CD4-positive, alpha-beta T cell treated with Interleukin-10 for 1 hour (primary cell): ENCODE measurements around the gene C11orf91.
"Not testable (repeated sequence)": the region's sequence is repeated elsewhere in the genome, so short reads cannot be mapped to it uniquely, and the experiment has no call there.

ENCODE experiments used
- DNase-seq: peaks from one replicate; pipeline ENCODE4 v3.0.0-alpha.2; 2020

Gene C11orf91

DNA sequence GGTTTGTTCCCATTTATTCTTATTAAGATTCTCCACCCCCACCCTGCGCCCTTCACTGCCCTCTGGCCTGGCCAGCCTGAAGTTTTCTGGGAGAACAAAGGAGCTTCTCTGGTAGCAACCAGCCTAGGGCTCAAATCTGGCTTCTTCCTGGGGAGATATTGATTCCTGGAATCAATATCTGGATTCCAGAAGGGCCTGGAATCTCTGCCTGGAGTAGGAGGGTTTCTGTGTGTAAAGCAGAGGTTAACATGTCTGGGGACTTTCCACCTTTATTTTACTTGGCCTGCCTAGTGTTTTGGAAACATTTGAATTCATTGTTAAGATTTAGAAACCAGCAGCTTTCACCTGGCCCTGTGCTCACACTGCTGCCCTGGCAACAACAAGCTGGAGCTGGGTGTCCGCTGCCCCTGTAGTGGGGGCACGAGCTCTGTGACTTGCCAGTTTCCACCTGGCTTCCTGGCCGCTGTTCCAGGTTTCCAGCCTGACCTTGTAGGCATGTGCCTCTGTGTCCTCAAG, 5.5 kb downstream of the C11orf91 start:
- no peak for DNase-seq

DNA sequence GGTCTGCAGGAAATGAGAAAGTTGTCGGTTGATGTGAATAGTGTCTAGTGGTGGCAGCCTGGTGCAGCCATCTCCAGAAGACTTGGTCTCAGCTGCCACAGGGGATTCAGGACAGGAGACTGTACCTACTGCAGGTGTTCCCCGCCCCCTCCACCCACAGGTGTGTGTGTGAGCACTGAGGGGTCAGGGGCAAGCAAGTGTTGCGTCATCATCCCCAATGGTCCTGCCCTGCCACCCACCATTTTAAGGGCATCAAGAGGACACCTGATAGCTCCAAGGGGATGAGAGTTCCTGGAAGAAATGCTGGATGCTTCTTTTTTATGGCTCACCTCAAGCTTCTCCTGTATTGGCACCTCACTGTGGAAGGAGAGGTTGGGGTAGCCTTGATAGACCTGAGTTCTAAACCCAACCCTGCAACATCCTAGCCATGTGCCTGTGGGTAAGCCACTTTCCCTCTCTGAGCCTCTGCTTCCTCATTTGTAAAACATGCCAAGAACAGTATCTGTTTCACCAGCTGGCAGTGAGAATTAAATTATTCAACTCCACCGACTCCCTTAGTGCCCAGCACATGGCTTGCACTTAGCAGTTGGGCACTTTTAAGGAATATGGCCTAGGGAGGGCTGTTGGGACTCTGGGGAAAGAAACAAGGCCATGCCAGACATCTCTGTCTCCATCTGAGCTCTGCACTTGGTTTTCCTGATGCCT, 6.1 kb downstream of the C11orf91 start:
- no peak for DNase-seq

DNA sequence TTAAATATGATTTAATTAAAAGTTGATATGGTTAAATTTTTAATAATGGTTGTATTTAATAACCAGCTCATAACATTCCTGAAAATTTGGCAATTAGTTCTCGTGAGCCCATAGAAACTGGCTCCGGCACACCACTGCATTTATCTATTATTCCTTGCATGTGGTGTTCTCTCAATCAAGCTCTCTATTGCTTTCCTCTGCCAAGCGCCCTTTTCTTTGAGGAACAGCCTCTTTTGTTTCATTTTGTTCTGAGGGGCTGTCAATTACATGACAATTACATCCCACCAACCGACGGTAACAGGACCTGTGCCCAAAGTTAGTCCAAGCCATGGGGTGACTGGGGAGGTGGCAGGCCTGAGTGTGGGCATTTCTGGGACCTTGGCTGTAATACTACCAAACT, 8.1 kb downstream of the C11orf91 start:
- no peak for DNase-seq

- DNase-seq: no peak
Measured at GRCh38 chr11:33692013-33692504, 8.6 kb downstream of the C11orf91 start.

DNA sequence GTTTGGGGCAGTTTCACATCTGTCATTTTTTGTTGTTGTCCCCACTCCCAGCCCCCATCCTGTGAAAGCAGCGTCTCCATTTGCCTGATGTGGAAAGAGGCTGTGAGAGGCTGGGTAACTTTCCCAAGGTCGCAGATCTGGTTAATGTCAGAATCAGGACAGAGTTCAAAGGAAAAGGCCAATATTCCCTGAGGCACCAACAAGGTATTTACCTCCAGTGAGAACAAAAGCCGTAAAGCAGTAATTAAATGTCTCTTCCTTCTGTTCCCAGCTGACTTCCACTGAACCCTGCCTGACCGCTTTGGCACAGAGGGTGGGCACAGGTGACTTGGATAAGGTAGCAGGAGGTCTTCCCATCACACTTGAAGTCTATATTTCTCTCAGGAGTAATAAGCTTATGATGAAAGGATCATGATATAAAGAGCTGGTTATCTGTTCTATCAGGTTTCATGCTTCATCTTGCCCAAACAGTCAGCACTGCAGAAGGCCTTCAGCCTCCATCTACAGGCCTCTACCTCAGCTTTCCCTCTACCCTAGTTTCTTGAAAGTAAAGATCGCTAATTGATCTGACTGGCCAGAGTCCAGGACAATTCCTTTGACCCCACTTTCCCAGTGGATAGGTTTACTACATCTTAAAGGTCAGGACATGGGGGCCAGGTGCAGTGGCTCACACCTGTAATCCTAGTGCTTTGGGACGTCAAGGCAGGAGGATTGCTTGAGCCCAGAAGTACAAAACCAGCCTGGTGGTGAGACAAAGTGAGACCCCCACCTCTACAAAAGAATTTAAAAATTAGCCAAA, 9.4 kb downstream of the C11orf91 start:
- DNase-seq: no peak

DNA sequence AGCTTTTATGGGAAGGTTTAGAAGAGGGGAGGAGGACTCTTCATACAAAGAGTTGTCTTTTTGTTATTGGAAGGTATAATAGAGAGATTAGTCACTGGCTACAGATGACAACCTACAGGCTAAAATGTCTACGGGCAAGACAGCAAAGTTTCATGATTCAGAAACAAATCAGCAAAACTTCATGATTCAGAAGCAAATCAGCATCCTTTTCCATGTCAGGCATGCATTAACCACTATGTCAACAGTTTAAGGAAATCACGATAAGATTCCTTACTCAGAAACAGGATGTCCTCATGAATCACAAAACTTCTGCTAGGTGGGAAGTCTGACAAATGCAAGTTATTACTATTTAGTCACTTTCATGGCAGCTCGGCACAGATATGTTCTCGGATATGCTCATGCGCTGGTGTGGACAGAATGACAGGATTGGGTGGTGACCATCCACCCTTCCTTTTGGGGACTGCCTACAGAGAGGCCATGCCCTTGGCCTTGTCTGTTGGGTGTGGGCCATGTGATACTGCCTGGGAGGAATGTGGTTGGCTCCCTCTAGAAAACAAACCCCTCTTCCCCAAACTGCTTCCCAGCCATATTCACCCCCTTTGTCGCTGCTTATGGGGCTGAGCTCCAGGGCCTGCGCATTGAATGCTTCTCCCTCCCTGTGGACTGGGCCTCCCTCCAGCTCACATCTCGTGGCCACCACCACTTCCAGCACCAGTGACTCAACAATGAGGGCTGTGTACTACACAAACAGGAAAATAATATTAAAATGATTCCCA, 10.1 kb downstream of the C11orf91 start:
- no peak for DNase-seq

- DNase-seq: no peak
Measured at GRCh38 chr11:33689501-33689900, 11.1 kb downstream of the C11orf91 start.

- DNase-seq: no peak
Measured at GRCh38 chr11:33689085-33689484, 11.5 kb downstream of the C11orf91 start.

DNA sequence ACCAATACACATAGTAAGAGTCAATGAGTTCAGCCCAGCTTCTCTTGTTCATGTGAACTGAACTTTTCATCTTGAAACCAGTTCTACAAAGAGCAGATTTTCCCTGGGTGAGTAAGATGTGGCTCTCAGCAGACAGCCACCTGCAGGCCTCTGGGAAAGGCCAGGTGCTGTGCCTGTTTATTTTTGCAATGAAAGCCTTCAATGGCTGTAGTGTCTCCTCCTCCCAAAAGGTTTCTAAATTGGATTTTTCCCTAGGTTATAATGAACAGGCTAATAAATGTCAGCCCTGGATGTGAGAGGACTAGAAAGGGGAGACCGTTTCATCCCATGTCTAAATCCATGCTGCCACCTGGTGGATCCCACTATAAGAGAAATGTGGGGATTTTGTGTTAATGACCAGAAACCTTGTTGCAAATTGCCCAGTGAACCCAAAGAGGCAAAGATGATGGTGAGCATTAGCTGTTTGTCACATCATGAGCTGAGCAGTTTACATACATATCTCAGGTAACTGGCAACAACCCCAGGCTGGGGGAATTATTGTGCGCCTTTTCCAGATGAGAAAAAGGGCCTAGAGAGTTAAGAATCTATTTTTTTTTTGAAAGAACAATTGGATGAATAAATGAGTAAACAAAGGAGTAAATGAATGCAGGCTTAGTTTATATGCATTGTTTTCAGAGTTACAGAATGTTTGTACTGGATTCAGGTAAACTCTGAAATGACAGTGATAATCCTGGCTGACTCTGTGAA, 12.7 kb downstream of the C11orf91 start:
- no peak for DNase-seq

- DNase-seq: no peak
Measured at GRCh38 chr11:33685082-33685481, 15.5 kb downstream of the C11orf91 start.

GRCh38 chr11:33684003-33684706, 16.5 kb downstream of the C11orf91 start:
- DNase-seq: no peak

GRCh38 chr11:33682446-33682845, 18.2 kb downstream of the C11orf91 start:
- DNase-seq: no peak

- no peak for DNase-seq
Measured at GRCh38 chr11:33682019-33682418, 18.6 kb downstream of the C11orf91 start.

- not testable (repeated sequence) for DNase-seq
Measured at GRCh38 chr11:33678616-33679015, 22.0 kb downstream of the C11orf91 start.

- no peak for DNase-seq
Measured at GRCh38 chr11:33674035-33674814, 26.4 kb downstream of the C11orf91 start.

GRCh38 chr11:33672273-33672672, 28.4 kb downstream of the C11orf91 start:
- no peak for DNase-seq

DNA sequence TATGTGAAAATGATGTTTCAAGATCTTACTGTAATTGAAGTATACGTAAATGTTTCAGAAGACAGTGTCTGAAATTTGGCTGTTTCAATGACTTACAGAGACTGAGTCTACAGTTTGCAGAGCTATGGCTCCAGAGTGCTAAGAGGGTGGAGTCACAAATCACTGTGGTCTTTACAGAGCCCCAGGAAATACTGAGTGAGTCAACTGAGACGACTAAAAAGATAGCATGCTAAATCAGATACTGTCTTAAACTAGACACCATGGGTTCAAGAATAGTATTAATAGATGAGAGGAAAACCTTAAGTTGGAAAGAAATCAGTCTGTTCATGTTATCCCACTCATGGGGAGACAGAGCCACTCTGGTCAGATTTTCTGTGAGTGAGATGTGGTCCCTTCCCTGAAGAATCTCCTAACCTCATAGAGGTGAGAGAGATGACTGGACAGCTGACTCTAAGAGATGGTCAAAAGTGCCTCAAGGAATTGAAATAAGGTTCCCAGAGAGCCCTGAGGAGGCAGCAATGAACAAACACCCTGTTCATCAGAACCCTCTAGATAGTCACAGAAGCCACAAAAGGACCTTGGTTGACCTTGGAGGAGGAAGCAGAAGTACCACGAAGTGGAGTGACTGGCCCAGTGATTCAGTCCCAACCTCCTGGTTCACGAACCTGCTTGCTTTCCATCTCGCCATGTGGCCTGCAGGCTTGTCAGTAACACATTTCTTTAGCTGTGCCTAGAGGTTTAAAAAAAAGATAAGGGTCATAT, 30.2 kb downstream of the C11orf91 start:
- DNase-seq: no peak

GRCh38 chr11:33669598-33670249, 30.9 kb downstream of the C11orf91 start:
- no peak for DNase-seq

DNA sequence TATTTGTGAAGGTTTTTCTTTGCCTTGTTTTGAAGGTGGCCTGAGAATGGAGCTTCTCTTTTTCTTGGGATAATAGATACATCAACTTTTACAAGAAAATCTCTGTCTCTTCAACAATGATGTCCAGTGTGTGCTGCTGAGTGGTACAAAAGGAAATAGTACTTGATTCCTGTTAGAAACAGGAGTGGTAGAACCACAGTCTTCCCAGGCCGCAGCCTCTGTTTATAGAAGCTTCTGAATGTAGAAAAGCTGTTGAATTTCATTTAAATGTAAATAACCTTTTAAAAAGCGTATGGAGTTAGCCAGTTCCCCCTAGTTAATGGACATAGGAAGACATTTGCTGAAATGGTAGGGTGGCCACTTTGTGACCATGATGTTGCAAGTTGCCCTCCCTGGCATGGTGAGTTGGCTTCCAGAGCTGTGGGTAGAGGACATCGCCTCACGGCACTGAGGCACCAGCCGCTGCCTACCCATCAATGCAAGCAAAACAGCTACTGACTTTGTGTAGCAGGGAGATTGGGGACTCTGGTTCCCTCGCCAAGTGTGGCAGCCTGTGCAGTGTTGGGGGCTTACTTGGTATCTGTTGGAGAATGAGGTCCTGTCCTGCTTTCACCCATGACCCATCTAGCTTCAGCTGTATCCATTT, 31.6 kb downstream of the C11orf91 start:
- DNase-seq: no peak
